Islet precursor cell (in vitro differentiated cells): ENCODE results near the gene OMG.

ENCODE experiments used
- DNase-seq: peaks from one replicate; pipeline ENCODE4 v3.0.0-alpha.2; 2018

The OMG gene

DNA sequence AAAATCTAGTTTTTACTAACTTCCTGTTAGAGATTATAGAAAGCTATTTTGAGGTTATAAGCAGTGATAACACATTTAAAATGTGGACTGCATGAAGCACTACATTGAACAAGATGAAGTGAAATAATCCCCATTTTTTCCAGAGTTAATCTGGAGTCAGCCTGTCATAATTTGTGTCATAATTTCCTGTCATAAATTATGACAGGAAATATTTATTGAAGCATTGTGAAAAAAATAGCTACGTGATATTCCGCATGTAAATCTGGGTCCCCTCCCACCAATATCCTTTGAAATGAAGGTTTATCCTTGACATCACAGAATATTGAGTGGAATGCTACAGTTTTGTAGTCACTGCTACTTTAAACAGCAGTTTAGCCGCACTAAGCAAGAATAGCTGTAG, 40.1 kb downstream of the OMG start:
- no peak for DNase-seq

DNA sequence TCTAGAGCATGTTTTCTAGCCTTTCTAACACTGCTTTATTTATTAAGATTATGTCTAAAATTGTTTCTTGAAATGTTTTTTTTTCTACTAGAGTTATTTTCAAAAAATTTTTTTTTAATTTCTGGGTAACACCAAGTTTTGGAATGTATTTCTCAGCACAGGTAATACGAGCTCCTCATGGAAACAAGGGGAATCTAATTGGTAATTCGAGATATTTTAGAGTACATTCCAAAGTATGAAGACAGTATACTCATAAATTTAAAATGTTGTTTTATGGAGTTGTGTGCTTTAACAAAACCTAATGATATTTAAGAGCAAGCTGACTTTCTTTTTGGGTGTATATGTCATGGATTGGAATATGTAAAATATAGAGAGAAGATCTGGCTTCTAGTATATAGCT, 42.4 kb downstream of the OMG start:
- no peak for DNase-seq

GRCh38 chr17:31252741-31253140, 44.3 kb downstream of the OMG start:
- no peak for DNase-seq

DNA sequence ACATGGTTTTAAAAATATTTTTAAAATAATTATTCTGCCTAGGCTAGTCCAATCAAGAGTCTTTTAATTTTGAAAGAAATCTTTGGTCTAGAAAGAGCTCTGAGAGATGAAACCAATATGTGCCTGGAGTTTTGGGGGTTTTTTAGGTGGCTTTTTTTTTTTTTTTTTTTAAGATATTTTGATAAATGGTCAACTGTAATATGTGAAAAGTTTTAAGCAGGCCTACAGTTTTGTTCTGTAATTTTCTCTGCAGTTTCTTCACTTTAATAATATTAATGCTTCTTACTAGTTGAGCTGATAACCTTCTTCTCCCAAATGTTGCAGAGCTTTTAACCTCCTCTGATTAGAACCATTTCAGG, 45.1 kb downstream of the OMG start:
- no peak for DNase-seq

DNA sequence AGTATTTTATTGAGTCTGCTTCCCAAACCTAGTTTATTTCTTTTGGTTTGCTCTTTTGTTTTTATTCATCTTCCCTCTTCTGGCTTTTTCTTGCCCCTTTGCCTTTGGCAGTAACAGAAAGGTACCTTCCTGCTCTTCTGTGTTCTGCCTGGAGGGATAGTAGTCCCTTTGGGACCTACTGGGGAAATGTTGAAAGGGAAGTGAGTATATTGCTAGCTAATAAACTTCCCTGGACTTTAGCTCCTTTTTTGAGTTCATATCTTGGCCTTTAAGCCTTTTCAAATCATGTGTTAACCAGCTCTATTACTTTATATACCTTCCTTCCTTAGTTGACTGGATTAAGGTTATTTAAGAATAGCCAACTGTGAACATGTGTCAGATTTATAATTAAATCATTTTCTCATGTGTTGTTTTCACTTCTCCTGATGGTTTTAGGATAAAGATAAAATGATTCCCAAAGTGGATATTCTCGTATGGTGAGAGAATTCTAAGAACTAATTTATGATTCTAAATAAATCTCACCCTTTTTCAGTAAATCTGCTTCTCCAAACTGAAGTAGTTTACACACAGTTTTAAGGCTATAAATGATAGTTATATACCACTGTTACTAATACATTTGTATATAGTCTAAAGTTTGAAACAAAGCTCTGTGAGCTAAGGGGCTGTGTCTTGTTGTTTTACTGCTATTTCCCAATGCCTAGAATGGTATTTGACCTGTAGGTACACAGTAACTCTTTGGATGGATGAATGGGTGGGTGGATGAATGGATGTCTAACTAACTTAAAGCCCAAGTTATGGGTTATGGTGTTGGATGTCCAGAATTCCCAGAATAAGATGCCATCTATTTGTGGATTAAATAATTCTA, 45.7 kb downstream of the OMG start:
- no peak for DNase-seq

- no peak for DNase-seq
Observed at GRCh38 chr17:31250229-31250628, 46.8 kb downstream of the OMG start.

DNA sequence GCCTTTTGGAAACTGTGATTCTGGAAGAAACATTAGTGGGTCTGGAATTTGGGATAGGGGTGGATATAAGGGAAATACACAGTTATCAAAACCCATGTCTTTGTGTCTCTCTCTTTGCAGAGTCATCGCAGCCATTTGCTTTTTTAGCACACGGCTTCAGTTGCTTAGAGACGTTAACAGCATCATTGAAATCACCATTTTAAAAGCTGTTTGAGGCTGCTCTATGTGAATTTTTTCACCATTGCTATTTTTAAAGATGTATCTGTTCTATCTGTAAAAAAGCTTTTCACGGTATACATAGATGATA, 47.3 kb downstream of the OMG start:
- no peak for DNase-seq

- DNase-seq: no peak
Observed at GRCh38 chr17:31248986-31249834, 47.8 kb downstream of the OMG start.
